CD4-positive, alpha-beta T cell treated with Interleukin-17A for 1 hour (primary cell): ENCODE data around the gene OSTC.
"Not testable (repeated sequence)": the region's sequence is repeated elsewhere in the genome, so short reads cannot be mapped to it uniquely, and the experiment has no call there.

ENCODE experiments used
- DNase-seq: peaks from one replicate; pipeline ENCODE4 v3.0.0-alpha.2; 2020

OSTC gene

GRCh38 chr4:108649863-108650211, 562 bp upstream of the OSTC start:
- no peak for DNase-seq

- DNase-seq, result peak; percentile 13
These were observed 804 bp downstream of the OSTC start for GRCh38 chr4:108651014-108651791.

GRCh38 chr4:108662629-108663028, 12.2 kb downstream of the OSTC start:
- no peak for DNase-seq

GRCh38 chr4:108674356-108674977, 24.1 kb downstream of the OSTC start:
- no peak for DNase-seq

- DNase-seq, result no peak
These were observed 31.0 kb downstream of the OSTC start for GRCh38 chr4:108681321-108681809.

- peak; percentile 5 for DNase-seq
These were observed 33.1 kb downstream of the OSTC start for GRCh38 chr4:108683479-108683878.

GRCh38 chr4:108685036-108685686, 34.8 kb downstream of the OSTC start:
- no peak for DNase-seq

GRCh38 chr4:108690738-108691137, 40.3 kb downstream of the OSTC start:
- no peak for DNase-seq

- DNase-seq, result no peak
These were observed 42.8 kb downstream of the OSTC start for GRCh38 chr4:108693211-108693610.

- no peak for DNase-seq
These were observed 43.4 kb downstream of the OSTC start for GRCh38 chr4:108693819-108694218.

GRCh38 chr4:108694423-108694822, 44.0 kb downstream of the OSTC start:
- no peak for DNase-seq

GRCh38 chr4:108695062-108695461, 44.7 kb downstream of the OSTC start:
- no peak for DNase-seq

- no peak for DNase-seq
These were observed 45.8 kb downstream of the OSTC start for GRCh38 chr4:108696160-108696559.

- DNase-seq, result no peak
These were observed 49.8 kb downstream of the OSTC start for GRCh38 chr4:108700081-108700757.

GRCh38 chr4:108702960-108703359, 52.6 kb downstream of the OSTC start:
- peak; percentile 3 for DNase-seq

- no peak for DNase-seq
These were observed 53.0 kb downstream of the OSTC start for GRCh38 chr4:108703370-108703769.

GRCh38 chr4:108703966-108704365, 53.6 kb downstream of the OSTC start:
- no peak for DNase-seq

- no peak for DNase-seq
These were observed 55.9 kb downstream of the OSTC start for GRCh38 chr4:108706289-108706688.

- no peak for DNase-seq
These were observed 58.8 kb downstream of the OSTC start for GRCh38 chr4:108709234-108709633.

- DNase-seq, result no peak
These were observed 59.3 kb downstream of the OSTC start for GRCh38 chr4:108709722-108710121.

GRCh38 chr4:108710578-108710977, 60.2 kb downstream of the OSTC start:
- DNase-seq, result not testable (repeated sequence)

GRCh38 chr4:108714880-108715279, 64.5 kb downstream of the OSTC start:
- DNase-seq, result no peak

GRCh38 chr4:108716340-108716739, 65.9 kb downstream of the OSTC start:
- no peak for DNase-seq
